Measurements from ENCODE around the gene EXOC3L1.

EXOC3L1 gene

GRCh38 chr16:67198238-67198734 lies 8.3 kb upstream of the EXOC3L1 start:
- DNase-seq: peak; percentile 19

DNA sequence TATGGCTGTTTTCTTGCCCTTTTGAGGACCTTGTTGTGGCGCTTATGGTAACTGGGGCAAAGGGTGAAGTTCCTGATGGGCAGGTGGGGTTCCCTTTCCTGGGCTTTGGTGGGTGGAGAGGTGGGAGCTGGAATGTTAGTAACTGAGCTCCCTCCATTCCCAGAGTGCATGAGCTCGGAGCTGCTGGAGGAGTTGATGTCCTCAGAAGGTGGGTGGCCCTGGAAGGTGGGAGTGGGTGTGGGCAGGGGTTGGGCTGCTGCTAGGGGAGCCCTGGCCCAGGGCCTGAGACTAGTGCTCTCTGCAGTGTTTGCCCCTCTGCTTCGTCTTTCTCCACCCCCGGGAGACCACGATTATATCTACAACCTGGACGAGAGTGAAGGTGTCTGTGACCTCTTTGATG lies 7.8 kb upstream of the EXOC3L1 start:
- DNase-seq: no peak

- DNase-seq: no peak
Observed at GRCh38 chr16:67196881-67197280, 6.9 kb upstream of the EXOC3L1 start.

- no peak for DNase-seq
Observed at GRCh38 chr16:67195676-67196075, 5.7 kb upstream of the EXOC3L1 start.

GRCh38 chr16:67194260-67194659 lies 4.3 kb upstream of the EXOC3L1 start:
- DNase-seq: no peak

- no peak for DNase-seq
Observed at GRCh38 chr16:67193536-67193935, 3.6 kb upstream of the EXOC3L1 start.

DNA sequence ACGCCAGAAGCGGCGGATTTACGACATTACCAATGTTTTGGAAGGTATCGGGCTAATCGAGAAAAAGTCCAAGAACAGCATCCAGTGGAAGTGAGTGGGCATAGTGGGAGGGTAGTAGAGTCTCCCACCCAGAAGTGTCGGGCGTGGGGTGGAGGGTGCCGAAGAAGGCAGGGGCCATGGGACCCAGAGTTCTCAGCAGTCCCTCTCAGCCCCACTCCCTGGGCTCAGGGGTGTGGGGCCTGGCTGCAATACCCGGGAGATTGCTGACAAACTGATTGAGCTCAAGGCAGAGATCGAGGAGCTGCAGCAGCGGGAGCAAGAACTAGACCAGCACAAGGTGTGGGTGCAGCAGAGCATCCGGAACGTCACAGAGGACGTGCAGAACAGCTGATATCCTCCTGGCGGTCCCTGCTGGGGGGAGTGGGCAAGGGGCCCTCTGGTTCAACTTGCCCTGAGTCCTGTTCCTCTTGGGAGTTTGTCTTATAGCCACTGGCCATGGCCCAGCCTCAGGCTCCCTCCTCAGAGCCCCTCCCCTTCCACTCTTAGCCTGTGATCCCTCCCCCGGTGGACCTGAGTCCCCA lies 2.9 kb upstream of the EXOC3L1 start:
- DNase-seq: no peak

DNA sequence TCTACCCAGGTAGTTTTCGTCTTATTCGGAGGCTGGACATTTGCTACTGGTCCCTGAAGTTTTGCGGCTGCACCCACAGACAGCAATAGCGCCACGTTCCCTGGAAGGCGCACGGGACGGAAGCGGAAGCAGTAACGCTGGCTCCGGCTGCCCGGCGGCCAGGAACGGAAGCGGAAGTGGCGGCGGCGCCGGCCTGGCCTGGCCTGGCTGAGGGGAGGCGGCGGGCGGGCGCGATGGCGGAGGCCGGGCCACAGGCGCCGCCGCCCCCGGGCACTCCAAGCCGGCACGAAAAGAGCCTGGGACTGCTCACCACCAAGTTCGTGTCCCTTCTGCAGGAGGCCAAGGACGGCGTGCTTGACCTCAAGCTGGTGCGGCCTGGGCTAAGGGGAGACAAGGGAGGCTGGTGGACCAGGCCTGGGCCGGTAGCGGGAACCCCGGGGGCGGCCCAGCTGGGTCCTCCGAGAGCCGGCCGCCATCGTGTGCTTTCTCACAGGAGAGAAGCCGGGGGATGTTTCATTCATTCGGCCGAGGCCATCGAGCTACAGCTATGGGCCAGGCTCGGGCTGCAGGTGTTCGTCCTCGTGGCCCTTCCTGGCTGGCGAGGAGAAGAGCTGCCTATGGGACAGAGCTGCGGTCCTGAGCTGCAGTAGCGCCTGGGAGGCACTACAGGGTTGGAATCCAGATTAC lies 2.2 kb upstream of the EXOC3L1 start, which contains the start of gene E2F4:
E2F4 (plus strand) TSS at position 161 of the 687 bp plus-strand sequence; CDS start at position 234, 73 bp downstream.
- peak; percentile 31 for DNase-seq

DNA sequence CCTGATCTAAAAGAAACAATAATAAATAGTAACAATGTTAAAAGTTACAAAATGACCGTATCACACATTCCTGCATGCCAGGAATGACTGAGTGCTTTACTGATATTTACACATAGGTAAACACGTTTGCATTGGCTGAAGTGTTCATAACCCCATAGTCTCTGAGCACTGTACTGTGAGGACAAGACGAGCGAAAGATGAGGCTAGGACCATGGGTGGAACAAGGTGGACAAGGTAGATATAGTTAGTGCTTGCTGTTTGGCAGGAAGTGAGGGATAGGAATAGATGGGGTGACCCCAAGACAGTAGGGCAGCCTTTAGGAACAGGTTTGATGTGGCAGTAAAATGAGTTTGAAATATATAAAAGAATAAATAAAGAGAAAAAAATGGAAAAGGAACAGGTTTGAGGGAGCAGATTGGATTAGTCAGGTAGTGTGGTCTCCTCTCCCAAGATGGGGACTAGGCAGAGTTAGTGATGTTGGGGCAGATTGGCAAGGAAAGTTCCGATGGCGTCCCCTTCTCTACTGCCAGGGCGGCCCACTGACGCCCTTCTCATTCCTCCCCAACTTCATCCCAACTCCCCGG lies 1.6 kb upstream of the EXOC3L1 start:
- DNase-seq: no peak

DNA sequence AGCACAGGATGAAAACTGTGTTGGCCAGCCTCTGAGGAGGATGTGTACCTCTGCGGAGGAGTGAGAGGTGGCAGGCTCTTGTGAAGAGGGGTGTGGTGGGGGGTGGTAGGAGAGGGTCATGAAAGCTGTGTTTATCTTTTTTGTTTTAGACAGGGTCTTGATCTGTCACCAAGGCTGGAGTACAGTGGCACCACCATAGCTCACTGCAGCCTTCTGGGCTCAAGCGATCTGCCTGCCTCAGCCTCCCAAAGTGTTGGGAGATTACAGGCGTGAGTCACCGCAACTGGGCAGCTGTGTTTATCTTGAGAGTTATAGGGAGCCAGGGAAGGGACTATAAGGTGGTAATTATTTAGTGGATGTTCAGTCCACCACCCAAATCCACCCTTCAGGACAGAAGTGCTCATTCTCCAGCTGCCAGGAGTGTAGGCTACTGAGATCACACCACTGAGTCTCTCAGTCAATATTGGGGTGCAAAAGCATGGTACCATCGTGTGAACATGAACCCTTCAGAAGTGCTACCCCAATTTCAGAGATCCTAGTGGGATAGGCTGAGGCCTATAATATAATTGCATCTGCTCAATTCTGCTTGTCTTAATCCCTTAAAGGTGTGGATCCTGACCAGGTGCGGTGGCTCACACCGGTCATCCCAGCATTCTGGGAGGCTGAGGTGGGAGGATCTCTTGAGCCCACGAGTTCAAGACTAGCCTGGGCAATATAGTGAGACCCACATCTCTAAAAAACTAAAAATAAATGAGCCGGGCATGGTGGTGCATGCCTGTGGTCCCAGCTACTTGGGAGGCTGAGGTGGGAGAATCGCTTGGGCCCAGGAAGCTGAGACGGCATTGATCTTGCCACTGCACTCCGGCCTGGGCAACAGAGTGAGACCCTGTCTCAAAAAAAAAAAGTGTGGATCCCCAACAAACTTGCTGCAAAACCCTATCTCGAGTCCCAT lies 788 bp upstream of the EXOC3L1 start:
- DNase-seq: no peak

- DNase-seq: no peak
Observed at GRCh38 chr16:67188798-67189197, 1.1 kb downstream of the EXOC3L1 start.

DNA sequence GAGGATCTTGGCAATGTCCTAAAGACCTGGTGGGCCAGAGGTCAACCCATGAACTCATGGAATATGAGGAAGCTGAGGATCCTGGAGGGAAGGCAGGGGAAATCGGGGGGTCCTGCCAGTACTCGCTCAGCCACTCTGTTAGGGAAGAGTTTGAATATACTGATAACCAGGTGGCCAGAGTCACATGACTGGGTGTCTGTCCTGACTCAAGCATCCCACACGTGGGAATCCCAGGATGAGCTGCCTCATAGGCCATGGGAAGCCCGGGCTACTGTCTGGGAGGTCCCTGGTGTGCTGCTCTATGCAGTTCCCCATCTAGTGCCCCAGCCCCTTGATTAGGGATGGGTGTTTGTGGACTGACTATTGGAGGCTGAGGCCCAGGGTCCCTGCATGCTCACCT lies 1.6 kb downstream of the EXOC3L1 start:
- DNase-seq: no peak

- no peak for DNase-seq
Observed at GRCh38 chr16:67187175-67187890, 2.6 kb downstream of the EXOC3L1 start.

DNA sequence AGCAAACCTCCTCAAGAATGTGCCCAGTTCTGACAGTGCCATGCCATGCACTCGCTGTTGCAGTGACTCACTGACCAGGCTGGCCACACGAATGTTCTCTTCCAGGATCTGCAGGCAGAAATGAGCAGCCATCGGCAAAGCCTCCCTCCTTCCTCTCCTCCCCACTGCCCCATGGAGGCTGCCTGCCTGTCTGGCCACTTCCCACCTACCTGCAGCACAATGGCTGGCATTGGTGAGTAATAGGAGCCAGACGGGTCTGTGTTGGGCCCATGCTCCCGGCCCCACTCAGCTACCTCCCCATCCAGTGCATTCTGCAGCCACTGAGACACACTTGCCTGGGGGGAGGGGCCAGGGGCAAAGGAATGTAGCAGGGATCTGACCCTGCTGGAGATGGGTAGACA lies 3.4 kb downstream of the EXOC3L1 start:
- no peak for DNase-seq

DNA sequence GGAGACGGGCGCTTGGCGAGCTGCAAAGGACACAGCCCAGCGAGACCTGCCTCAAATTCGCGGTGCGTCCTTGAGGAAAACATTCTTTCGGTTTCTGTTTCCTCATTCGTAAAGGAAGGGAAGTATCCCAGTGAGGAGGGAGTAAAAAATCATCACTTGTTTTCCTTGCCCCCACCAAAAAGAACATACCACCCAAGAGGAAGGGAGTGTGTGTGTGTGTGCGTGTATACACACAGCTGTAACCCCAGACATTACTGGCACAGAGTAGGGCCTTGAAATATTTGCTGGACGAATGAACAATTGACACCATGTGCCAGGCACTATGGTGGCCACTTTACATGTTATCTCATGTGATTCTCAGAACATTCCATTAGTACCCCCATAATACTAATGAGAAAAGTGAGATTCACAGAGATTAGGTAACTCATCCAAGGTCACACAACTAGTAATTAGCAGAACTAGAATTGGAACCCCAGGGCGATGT lies 4.2 kb downstream of the EXOC3L1 start:
- no peak for DNase-seq

DNA sequence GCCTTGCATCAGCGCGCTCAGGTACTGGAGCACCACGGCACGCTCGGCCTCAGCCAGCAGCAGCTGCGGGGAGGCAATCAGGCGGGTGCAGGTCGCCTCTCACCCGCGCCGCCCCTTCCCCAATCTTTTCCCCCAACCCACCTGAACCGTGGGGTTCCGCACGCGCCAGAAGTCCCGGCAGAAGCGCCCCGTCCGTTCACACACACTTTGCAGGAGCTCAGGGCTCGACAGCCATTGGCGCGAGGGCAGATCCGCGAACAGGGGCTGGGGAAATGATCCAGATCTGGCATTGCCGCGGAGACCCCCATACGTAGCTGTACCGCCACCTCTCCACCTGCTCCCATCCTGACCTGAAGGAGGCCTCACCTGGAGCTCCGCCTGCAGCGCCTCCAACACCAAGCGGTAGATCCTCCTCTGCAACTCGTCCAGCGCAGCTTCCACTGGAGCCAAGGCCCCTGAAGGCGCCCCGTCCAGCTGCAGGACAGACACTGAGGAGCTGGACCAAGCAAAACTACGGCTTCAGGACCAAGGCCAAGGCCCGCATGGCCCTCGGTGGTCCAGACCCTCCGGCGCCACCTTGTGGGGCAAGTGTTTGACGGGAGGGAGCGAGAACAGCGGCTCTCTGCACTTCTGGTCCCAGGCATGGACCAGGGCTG lies 4.8 kb downstream of the EXOC3L1 start:
- no peak for DNase-seq

DNA sequence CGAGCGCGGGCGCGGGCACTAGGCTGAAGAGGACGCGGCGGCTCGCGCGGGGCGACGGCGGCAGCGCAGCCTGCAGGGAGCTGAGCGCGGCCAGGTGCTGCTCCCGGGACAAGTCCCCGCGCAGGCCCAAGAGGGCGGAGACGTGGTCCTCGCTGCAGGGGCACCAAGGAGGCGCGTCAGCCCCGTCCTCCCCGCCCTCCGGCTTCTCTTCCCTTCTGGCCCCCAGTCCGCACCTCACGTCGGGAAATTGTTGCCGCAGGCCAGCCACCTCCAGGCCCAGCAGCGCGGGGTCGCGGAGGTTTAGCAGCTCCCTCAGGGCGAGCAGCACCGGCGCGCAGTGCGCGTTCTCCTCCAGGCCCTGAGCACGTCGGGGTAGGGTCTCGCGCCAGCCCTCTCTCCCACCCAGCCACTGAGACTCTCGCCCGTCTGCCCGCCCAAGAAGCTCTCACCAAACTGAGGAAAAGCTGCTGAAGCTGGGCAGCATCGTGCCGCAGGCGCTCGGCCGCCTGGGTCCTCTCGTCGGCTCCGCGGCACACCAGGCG lies 5.4 kb downstream of the EXOC3L1 start:
- no peak for DNase-seq

- DNase-seq: peak; percentile 87
Observed at GRCh38 chr16:67183627-67184452, 6.1 kb downstream of the EXOC3L1 start, which contains the start of gene MATCAP1. Gene MATCAP1 (minus strand): TSS chr16:67183963. CDS start chr16:67180610, 3,353 bp downstream.

DNA sequence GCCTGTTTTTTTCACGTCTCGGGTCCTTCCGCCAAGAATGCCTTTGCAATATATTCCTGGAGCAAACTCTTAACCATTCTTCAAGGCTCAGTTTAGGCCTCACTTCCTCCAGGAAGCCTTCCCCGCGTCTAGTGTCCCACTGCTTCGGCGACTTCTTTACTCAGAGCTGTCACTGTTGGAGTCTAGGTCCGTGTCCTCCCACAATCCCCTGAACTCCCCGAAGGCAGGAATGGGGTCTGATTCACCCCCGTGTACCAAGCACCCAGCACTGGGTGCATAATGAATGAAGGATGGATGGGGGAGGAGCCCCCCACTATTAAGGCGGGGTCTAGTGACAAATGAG lies 6.7 kb downstream of the EXOC3L1 start:
- DNase-seq: no peak

DNA sequence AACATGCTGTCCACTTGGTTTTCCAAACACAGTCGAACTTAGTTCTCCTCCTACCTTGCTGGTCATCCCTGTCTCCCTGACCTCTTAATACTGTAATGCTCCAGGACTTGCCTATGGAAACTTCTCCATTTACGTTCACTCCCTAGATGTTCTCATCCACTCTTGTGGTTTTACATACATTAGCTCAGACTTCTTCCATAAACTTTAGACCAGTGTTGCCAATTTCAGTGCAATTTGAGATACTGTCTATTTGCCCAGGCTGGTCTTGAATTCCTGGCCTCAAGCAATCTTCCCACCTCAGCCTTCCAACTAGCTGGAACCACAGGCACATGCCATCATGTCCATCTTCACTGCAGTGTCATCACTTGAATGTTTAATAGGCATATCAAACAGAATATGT lies 7.6 kb downstream of the EXOC3L1 start:
- DNase-seq: no peak

Measured in NCI-H2029 treated with DMSO at 0.1 percent for 48 hours (cell line).